MM.1S (cell line): ENCODE data around the gene GLCCI1.

Experiments used
- DNase-seq: peaks from one replicate; pipeline ENCODE4 v3.0.0-alpha.2; 2015
- H2AFZ ChIP-seq: fragments of 300-600 bp; sonication (generic); 2 replicates; pipeline ENCODE4 v1.6.0; 2016; ENCODE audit warnings: antibody characterized with exemption, low read length
- H3F3A ChIP-seq: fragments of 300-600 bp; sonication (generic); 2 replicates; pipeline ENCODE4 v1.6.1; 2016; ENCODE audit warnings: mild to moderate bottlenecking, antibody characterized with exemption, low read length, moderate library complexity, mixed read lengths; ENCODE audit not compliant: insufficient read depth
- H3K27ac ChIP-seq: fragments of 300-600 bp; sonication (generic); 2 replicates; pipeline ENCODE4 v1.5.1; 2016; ENCODE audit warnings: mild to moderate bottlenecking, low read length
- H3K27me3 ChIP-seq: fragments of 300-600 bp; sonication (generic); replicated peaks from 2 replicates; pipeline ENCODE4 v1.6.0; 2016; ENCODE audit warnings: low read length; ENCODE audit not compliant: insufficient read depth
- H3K36me3 ChIP-seq: fragments of 300-600 bp; sonication (generic); replicated peaks from 2 replicates; pipeline ENCODE4 v1.6.1; 2016; ENCODE audit warnings: mild to moderate bottlenecking, low read length, mixed read lengths; ENCODE audit not compliant: insufficient read depth
- H3K4me1 ChIP-seq: fragments of 300-600 bp; sonication (generic); 2 replicates; pipeline ENCODE4 v1.6.1; 2016; ENCODE audit warnings: low read length, mixed read lengths
- H3K4me2 ChIP-seq: fragments of 300-600 bp; sonication (generic); 2 replicates; pipeline ENCODE4 v1.6.0; 2016; ENCODE audit warnings: low read depth, low read length
- H3K4me3 ChIP-seq: fragments of 300-600 bp; sonication (generic); 2 replicates; pipeline ENCODE4 v1.5.1; 2016; ENCODE audit warnings: low read length, mixed read lengths
- H3K79me2 ChIP-seq: fragments of 300-600 bp; sonication (generic); 2 replicates; pipeline ENCODE4 v1.6.1; 2016; ENCODE audit warnings: mixed run types, low read length, mixed read lengths
- H3K9ac ChIP-seq: fragments of 300-600 bp; sonication (generic); 2 replicates; pipeline ENCODE4 v1.6.1; 2016; ENCODE audit warnings: low read length, mixed read lengths
- H3K9me2 ChIP-seq: fragments of 300-600 bp; sonication (generic); replicated peaks from 2 replicates; pipeline ENCODE4 v1.6.1; 2016; ENCODE audit warnings: mild to moderate bottlenecking, low read length, mixed read lengths; ENCODE audit not compliant: insufficient read depth
- H3K9me3 ChIP-seq: fragments of 300-600 bp; sonication (generic); replicated peaks from 2 replicates; pipeline ENCODE4 v1.6.1; 2016; ENCODE audit warnings: mild to moderate bottlenecking, low read length, mixed read lengths; ENCODE audit not compliant: insufficient read depth
- H4K20me1 ChIP-seq: fragments of 300-600 bp; sonication (generic); 2 replicates; pipeline ENCODE4 v1.6.1; 2016; ENCODE audit warnings: mild to moderate bottlenecking, low read length, moderate library complexity, mixed read lengths; ENCODE audit not compliant: insufficient read depth
- EZH2 ChIP-seq: fragments of 300-600 bp; sonication (generic); optimal IDR thresholded peaks from 2 replicates; pipeline ENCODE3; 2017; ENCODE audit warnings: low read depth, mild to moderate bottlenecking, antibody characterized with exemption, low read length, mixed read lengths
- EZH2phosphoT487 ChIP-seq: fragments of 300-600 bp; sonication (generic); IDR thresholded peaks from 2 replicates; pipeline ENCODE4 v1.6.1; 2018; ENCODE audit warnings: antibody characterized with exemption, low read length
- TF ChIP-seq, protein P1 (sequence below): fragments of 300-600 bp; sonication (generic); IDR thresholded peaks from 2 replicates; pipeline ENCODE4 v1.5.1; 2016; ENCODE audit warnings: antibody characterized with exemption, low read length, mixed read lengths

GLCCI1 gene

DNA sequence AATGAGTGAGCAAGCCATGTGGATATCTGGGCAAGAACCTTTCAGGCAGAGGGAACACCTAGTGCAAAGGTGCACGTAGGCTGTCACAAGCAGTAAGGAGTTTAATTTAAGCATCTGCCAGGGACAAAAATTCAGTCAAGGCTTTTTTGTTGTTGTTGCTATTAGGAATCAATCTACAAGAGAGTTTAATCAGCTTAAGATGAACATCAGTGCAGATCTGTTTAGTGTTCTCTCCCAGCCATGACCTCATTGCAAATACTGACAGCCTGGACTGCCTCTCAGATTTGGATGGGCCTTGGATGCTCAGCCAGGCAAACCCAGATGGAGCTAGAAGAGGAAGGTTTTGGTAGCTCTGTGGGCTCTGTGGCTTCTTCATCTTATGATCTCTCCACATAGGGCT, 3.3 kb upstream of the GLCCI1 start:
- H3K4me3 ChIP-seq, result no peak overlapping the region

DNA sequence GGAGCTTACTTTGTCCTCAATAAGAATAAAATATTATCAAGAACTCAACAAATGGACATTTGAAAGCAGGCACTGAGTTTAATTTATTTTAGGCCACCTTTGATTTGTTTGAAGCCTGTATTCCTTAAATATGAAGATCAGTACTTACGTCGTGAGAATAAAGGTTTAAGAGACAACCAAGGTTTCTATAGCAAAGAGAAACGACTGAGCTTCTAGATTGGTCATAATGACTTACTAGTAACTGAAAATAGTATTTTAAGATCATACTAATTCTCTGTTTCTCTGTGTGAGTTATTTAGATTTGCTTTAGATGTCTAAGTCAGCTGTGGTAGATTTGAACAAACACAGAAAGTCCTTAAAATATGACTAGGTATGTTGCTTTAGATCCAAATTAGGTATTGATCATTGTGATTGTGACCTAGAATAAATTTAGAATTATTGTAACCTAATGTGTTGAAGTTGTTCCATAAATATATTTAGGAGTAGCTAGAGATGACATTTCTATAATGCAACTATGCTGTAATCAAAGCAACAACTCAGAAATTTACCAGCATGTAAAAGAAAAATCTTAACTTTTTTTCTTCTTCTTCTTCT, 2.4 kb upstream of the GLCCI1 start:
- Histone ChIP-seq H3K4me2 (no peak overlapping the region), H4K20me1 (no peaks in the 10 kb centered on the region), H3K27me3 (no peaks in the 10 kb centered on the region), H3K9me2 (no peaks in the 10 kb centered on the region), H3F3A (peaks cover 28% of the 10 kb centered on the region), H3K79me2 (peaks cover 23% of the 10 kb centered on the region), H3K4me3 (no peak overlapping the region), H3K27ac (no peak overlapping the region), H3K36me3 (no peaks in the 10 kb centered on the region), H3K4me1 (peaks cover 36% of the 10 kb centered on the region), H3K9ac (no peak overlapping the region), H3K9me3 (no peaks in the 10 kb centered on the region), H2AFZ (no peak overlapping the region)
- no peak for DNase-seq
- TF ChIP-seq EZH2phosphoT487, result no peak
- TF ChIP-seq, protein P1, sequence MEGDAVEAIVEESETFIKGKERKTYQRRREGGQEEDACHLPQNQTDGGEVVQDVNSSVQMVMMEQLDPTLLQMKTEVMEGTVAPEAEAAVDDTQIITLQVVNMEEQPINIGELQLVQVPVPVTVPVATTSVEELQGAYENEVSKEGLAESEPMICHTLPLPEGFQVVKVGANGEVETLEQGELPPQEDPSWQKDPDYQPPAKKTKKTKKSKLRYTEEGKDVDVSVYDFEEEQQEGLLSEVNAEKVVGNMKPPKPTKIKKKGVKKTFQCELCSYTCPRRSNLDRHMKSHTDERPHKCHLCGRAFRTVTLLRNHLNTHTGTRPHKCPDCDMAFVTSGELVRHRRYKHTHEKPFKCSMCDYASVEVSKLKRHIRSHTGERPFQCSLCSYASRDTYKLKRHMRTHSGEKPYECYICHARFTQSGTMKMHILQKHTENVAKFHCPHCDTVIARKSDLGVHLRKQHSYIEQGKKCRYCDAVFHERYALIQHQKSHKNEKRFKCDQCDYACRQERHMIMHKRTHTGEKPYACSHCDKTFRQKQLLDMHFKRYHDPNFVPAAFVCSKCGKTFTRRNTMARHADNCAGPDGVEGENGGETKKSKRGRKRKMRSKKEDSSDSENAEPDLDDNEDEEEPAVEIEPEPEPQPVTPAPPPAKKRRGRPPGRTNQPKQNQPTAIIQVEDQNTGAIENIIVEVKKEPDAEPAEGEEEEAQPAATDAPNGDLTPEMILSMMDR, result no peak
- no peak for TF ChIP-seq EZH2

More for the DNA sequence above, 3.3 kb upstream of the GLCCI1 start:
- no peak overlapping the region for H3K27ac ChIP-seq
- TF ChIP-seq EZH2phosphoT487 (no peak), EZH2 (no peak)
- TF ChIP-seq, protein P1, result no peak
- peaks cover 13% of the 10 kb centered on the region for H3K79me2 ChIP-seq
- H3K36me3 ChIP-seq, result no peaks in the 10 kb centered on the region
- H3K4me2 ChIP-seq, result no peak overlapping the region
- no peaks in the 10 kb centered on the region for H4K20me1 ChIP-seq
- H3K9me2 ChIP-seq, result no peaks in the 10 kb centered on the region
- H3F3A ChIP-seq, result peaks cover 26% of the 10 kb centered on the region
- H3K4me1 ChIP-seq, result peaks cover 43% of the 10 kb centered on the region
- no peak overlapping the region for H2AFZ ChIP-seq
- H3K9ac ChIP-seq, result no peak overlapping the region
- H3K27me3 ChIP-seq, result no peaks in the 10 kb centered on the region
- no peaks in the 10 kb centered on the region for H3K9me3 ChIP-seq
- DNase-seq, result no peak

DNA sequence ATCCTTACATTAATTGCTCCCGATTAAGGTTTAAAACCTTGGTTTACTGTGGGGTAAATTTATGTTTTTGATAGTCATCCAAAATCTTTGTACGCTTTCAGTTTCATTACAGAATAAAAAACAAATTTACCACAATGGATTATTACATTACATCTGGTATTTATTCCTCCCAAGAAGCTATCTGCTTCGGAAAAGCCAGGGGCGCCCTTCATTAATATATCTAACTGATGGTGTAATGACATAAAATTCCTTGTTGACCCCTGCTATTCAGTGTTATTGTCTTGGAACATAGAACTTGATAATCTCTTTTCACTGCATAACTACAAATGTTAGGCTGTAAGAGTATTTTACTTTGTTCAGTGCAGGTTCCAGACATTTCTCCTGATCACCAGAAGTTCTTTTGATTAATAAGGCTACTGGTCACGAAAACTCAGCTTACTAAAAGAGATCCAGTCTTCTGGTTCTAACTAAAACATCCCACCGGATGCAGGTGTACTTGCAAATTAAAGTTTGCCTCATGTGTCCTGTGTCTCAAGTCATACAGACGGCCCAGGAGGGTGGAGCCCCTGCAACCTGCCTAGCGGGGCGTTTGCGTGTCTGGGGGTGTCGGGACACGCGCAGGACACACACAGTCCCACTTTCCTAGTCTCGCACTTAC, 581 bp upstream of the GLCCI1 start:
- Histone ChIP-seq H3K9ac (peak overlapping the region; percentile 53), H3K4me2 (peak overlapping the region; percentile 69), H3K9me2 (no peaks in the 10 kb centered on the region), H3K27ac (peak overlapping the region; percentile 83), H3K36me3 (no peaks in the 10 kb centered on the region), H3K27me3 (no peaks in the 10 kb centered on the region), H3F3A (peaks cover 39% of the 10 kb centered on the region), H3K4me3 (peak overlapping the region; percentile 84), H3K79me2 (peaks cover 40% of the 10 kb centered on the region), H4K20me1 (no peaks in the 10 kb centered on the region), H2AFZ (peak overlapping the region; percentile 29; the same call in 1 of the 2 replicates), H3K4me1 (peaks cover 27% of the 10 kb centered on the region; the same call in 1 of the 2 replicates), H3K9me3 (no peaks in the 10 kb centered on the region)
- DNase-seq, result no peak
- TF ChIP-seq, protein P1, result peak; percentile 18
- TF ChIP-seq EZH2phosphoT487 (no peak), EZH2 (no peak)
